IPS-18a (cell line): Measurements from ENCODE around the gene QRFP.

Experiments
- H3K27ac ChIP-seq: one replicate; pipeline ENCODE4 v1.5.1; 2013; ENCODE audit warnings: low read length
- H3K27me3 ChIP-seq: one replicate; pipeline ENCODE4 v1.6.1; 2013; ENCODE audit warnings: mild to moderate bottlenecking, low read length; ENCODE audit not compliant: control insufficient read depth, insufficient read depth
- H3K36me3 ChIP-seq: one replicate; pipeline ENCODE4 v1.6.1; 2013; ENCODE audit warnings: low read depth, low read length; ENCODE audit not compliant: control insufficient read depth
- H3K4me1 ChIP-seq: one replicate; pipeline ENCODE4 v1.6.1; 2013; ENCODE audit warnings: low read depth, low read length; ENCODE audit not compliant: control insufficient read depth
- H3K4me3 ChIP-seq: one replicate; pipeline ENCODE4 v1.5.1; 2013; ENCODE audit warnings: low read length
- H3K9ac ChIP-seq: one replicate; pipeline ENCODE4 v1.6.1; 2013; ENCODE audit warnings: mild to moderate bottlenecking, low read length, moderate library complexity
- H3K9me3 ChIP-seq: one replicate; pipeline ENCODE4 v1.6.1; 2013; ENCODE audit warnings: low read depth, low read length; ENCODE audit not compliant: control insufficient read depth

QRFP gene

DNA sequence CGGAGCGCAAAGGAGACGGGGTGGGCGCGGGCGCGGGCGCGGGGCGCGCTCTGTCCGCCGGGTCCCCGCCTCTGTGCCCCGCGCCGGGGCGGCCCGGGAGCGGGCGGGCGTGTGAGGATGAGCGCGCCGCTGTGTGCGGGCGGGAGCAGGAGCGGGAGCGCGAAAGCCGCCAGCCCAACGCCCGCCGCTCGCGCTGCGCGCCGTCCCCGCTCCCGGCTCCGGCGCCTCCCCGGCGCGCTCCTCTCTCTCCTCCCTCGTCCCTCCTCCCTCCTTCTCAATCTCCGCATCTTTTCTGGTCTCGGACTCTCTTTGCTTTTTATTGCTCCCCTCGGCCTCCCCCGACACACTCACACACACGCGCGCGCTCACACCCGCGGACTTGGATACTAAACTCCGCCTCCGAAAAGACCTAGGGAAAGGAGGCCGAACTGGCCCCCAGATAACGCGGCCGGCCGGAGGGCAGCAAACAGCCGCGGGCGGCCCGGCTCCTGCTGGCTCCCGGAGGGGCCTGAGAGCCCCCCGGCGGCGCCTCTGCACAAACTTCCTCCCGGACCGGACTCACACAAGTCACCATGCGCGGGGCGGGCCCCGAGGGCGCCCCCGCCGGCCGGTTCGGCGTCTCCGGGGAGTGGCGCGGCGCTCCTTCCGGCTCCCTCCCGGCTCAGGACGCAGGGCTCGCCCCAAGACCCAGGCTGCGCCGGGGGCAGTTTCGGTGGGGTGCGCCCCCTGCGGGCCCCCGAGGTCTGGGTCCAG lies 42.2 kb upstream of the QRFP start, which contains the start of gene FIBCD1:
FIBCD1 (minus strand) TSS at position 596 of the 753 bp plus-strand sequence. CDS start 640 bp downstream, outside the sequence.
- H3K27me3 ChIP-seq, result peaks cover 52% of the 10 kb centered on the region
- peaks cover 17% of the 10 kb centered on the region for H3K4me1 ChIP-seq
- no peak within 1 kb of the TSS for H3K9ac ChIP-seq
- peak within 1 kb of the TSS; percentile 72 for H3K4me3 ChIP-seq
- H3K36me3 ChIP-seq, result no peaks in the 10 kb centered on the region
- H3K9me3 ChIP-seq, result no peaks in the 10 kb centered on the region
- no peak within 1 kb of the TSS for H3K27ac ChIP-seq

DNA sequence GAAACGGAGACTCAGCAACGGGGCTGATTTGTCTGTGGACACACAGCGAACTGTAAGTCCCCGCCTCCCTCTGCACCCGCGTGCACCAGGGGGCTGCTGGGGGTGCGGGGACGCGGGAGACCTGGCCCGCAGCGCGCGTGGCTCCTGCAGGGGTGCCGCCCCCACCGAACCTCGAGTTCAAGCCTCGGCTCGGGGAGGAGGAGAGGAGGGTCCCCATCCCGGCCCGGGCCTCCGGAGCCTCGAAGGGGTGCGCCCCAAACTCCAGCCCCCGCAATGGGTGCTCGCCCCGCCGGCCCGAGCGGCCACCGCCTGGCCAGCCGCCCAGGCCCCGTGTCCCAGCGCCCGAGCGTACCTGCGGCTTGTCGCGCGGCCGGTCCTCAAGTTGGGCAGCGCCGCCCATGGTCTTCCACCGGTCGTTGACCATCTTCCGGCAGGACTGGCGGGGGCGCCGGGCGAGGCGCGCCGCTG lies 41.6 kb upstream of the QRFP start:
- Histone ChIP-seq H3K4me3 (peak overlapping the region; percentile 41), H3K27me3 (peaks cover 52% of the 10 kb centered on the region), H3K4me1 (peaks cover 19% of the 10 kb centered on the region)

GRCh38 chr9:130937146-130938076 lies 40.8 kb upstream of the QRFP start:
- Histone ChIP-seq H3K27me3 (peaks cover 52% of the 10 kb centered on the region), H3K4me1 (peaks cover 22% of the 10 kb centered on the region), H3K27ac (no peak overlapping the region), H3K9me3 (no peaks in the 10 kb centered on the region), H3K36me3 (no peaks in the 10 kb centered on the region), H3K9ac (no peak overlapping the region), H3K4me3 (peak overlapping the region; percentile 41)

More for the DNA sequence above, 41.6 kb upstream of the QRFP start:
- no peaks in the 10 kb centered on the region for H3K9me3 ChIP-seq
- H3K27ac ChIP-seq, result no peak overlapping the region
- no peak overlapping the region for H3K9ac ChIP-seq
- H3K36me3 ChIP-seq, result no peaks in the 10 kb centered on the region

- Histone ChIP-seq H3K4me3 (no peak overlapping the region), H3K9me3 (no peaks in the 10 kb centered on the region)
These were observed 39.9 kb upstream of the QRFP start for GRCh38 chr9:130936285-130937117.

DNA sequence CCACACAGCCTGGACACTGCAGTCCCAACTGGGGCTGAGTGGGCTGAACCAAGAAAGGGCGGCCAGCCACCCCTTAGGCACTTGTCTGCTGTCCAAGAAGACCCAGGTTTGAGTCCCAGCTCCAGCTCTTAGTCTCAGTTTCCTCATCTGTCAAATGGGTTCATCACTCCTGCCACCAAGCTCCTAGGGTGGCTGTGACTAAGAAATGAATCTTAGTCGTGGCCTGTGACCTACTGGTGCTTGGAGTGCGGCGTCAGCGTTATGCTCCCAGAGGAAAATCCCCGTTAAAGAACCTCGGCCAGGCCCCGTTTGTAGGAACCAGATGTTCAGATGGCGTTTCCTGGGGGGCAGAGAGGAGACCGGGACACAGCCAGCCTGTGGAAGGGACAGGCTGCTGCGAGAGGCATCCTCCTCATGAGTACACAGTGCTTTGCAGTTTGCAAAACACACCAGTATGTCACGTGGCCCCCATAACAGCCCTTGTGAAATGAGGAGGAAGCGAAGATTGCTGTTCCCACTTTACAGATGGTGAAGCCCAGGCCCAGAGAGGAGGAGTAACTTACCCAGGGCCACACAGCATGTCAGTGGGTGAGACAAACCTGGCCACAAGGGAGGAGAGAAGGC lies 39.1 kb upstream of the QRFP start:
- Histone ChIP-seq H3K27me3 (peaks cover 37% of the 10 kb centered on the region), H3K9ac (no peak overlapping the region), H3K4me3 (no peak overlapping the region), H3K36me3 (no peaks in the 10 kb centered on the region), H3K27ac (no peak overlapping the region), H3K4me1 (peaks cover 23% of the 10 kb centered on the region), H3K9me3 (no peaks in the 10 kb centered on the region)

More at GRCh38 chr9:130936285-130937117, 39.9 kb upstream of the QRFP start:
- H3K27ac ChIP-seq, result no peak overlapping the region
- no peaks in the 10 kb centered on the region for H3K36me3 ChIP-seq
- no peak overlapping the region for H3K9ac ChIP-seq
- H3K4me1 ChIP-seq, result peaks cover 23% of the 10 kb centered on the region
- H3K27me3 ChIP-seq, result peaks cover 43% of the 10 kb centered on the region

DNA sequence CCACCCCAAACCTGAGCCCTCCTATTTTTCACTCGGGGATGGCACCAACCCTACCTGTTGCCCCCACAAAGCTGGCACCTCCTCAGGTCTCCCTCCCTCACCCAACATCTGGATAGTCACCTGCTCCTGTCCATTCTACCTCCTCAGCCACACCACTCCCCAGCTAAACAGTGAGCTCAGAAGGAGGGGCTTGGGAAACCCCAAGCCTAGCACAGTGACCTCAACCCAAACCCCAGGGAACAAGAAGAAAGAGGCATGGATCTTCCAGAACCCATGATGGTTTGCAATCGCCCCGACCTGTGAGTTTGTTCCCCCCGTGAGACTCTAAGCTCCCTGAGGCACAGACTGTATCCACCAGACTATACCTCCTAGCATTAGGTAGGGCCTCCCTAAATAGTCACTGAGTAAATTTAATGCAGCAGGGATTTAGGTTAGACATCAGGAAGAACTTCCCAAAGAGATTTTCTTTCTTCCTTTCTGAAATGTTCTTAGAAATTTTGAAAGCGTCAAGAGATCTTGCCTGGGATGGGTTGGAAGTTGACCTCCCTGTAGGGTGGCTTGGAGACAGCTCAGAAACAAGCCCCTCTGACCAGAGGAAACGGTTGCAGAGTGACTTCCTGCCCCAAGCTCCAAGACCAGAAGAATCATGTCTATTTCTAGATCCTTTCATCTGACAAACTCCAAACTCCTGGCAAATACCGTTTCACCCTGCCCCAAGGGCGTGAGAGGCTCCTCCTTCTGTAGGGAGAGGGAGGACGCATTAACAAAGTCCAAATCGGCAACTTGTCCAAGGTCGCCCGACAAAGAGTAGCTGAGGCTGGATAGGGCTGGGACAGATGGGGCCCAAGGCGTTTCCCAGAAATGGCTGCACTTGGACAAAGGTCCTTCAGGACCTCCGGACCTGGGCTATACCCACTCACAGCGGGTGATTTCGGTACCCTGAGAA lies 38.4 kb upstream of the QRFP start:
- no peak overlapping the region for H3K4me3 ChIP-seq
- H3K9ac ChIP-seq, result no peak overlapping the region
- no peak overlapping the region for H3K27ac ChIP-seq
- no peaks in the 10 kb centered on the region for H3K36me3 ChIP-seq
- H3K27me3 ChIP-seq, result peaks cover 29% of the 10 kb centered on the region
- H3K9me3 ChIP-seq, result no peaks in the 10 kb centered on the region
- peaks cover 23% of the 10 kb centered on the region for H3K4me1 ChIP-seq

DNA sequence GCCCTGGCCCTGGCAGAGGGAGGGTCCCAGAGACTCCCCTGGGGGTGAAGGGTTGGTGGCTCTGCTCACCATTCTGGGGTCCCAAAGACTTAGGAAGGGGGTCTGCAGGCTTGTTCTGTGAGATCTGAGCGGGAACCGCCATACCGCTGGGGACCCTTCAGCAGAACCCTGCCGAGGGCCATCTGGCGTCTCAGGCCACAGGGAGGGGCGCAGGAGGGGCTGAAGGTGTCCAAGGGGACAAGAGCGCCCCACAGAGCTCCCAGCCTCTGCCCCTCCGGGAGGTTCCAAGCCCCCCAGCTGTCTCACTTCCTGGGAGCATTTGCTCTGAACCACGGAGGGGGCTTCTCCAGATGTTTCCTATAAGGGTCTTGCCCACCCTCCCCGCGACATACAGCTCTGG lies 37.6 kb upstream of the QRFP start:
- H3K27me3 ChIP-seq, result peaks cover 21% of the 10 kb centered on the region
- no peak overlapping the region for H3K4me3 ChIP-seq
- peaks cover 23% of the 10 kb centered on the region for H3K4me1 ChIP-seq
- no peaks in the 10 kb centered on the region for H3K36me3 ChIP-seq
- no peaks in the 10 kb centered on the region for H3K9me3 ChIP-seq
- no peak overlapping the region for H3K27ac ChIP-seq
- H3K9ac ChIP-seq, result no peak overlapping the region

- Histone ChIP-seq H3K27me3 (peaks cover 15% of the 10 kb centered on the region), H3K4me1 (peaks cover 23% of the 10 kb centered on the region), H3K9me3 (no peaks in the 10 kb centered on the region), H3K27ac (no peak overlapping the region), H3K9ac (no peak overlapping the region), H3K36me3 (no peaks in the 10 kb centered on the region), H3K4me3 (no peak overlapping the region)
These were observed 36.8 kb upstream of the QRFP start for GRCh38 chr9:130933114-130934046.

GRCh38 chr9:130932255-130933079 lies 35.9 kb upstream of the QRFP start:
- Histone ChIP-seq H3K9ac (no peak overlapping the region), H3K27ac (no peak overlapping the region), H3K36me3 (no peaks in the 10 kb centered on the region), H3K27me3 (peaks cover 6% of the 10 kb centered on the region), H3K9me3 (no peaks in the 10 kb centered on the region), H3K4me1 (peaks cover 23% of the 10 kb centered on the region), H3K4me3 (no peak overlapping the region)
